ENCODE measurements around the gene KCNJ6. TPM values are rescaled to one million over a fixed set of nuclear protein-coding genes. Genes with fewer than 3 reads are reported as not detected.

The KCNJ6 gene
- total RNA-seq, 1 experiment from 2014 or later: 0.05 TPM

GRCh38 chr21:37796011-37796410 lies 120.2 kb downstream of the KCNJ6 start:
- H3K27me3 Mint-ChIP-seq (ENCODE audit: unreplicated experiment): peaks cover 52% of the 10 kb centered on the region
- no peaks in the 10 kb centered on the region for H3K9me3 Mint-ChIP-seq (ENCODE audit: low read depth, unreplicated experiment)
- H3K4me1 Mint-ChIP-seq (ENCODE audit: low read depth, unreplicated experiment): no peaks in the 10 kb centered on the region
- TF ChIP-seq, protein P1, sequence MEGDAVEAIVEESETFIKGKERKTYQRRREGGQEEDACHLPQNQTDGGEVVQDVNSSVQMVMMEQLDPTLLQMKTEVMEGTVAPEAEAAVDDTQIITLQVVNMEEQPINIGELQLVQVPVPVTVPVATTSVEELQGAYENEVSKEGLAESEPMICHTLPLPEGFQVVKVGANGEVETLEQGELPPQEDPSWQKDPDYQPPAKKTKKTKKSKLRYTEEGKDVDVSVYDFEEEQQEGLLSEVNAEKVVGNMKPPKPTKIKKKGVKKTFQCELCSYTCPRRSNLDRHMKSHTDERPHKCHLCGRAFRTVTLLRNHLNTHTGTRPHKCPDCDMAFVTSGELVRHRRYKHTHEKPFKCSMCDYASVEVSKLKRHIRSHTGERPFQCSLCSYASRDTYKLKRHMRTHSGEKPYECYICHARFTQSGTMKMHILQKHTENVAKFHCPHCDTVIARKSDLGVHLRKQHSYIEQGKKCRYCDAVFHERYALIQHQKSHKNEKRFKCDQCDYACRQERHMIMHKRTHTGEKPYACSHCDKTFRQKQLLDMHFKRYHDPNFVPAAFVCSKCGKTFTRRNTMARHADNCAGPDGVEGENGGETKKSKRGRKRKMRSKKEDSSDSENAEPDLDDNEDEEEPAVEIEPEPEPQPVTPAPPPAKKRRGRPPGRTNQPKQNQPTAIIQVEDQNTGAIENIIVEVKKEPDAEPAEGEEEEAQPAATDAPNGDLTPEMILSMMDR (IDR thresholded peaks at IDR 0.05; ENCODE audit: unreplicated experiment): no peak
- CTCF ChIA-PET: no interaction called here
- H3K4me3 Mint-ChIP-seq (ENCODE audit: low read depth, unreplicated experiment): no peak overlapping the region
- intact Hi-C loops (cut with micrococcal nuclease; ENCODE audit: unreplicated experiment): no loop called here
- DNase-seq: no peak
- BruUV-seq (replicated peaks): no TSS peak
- H3K36me3 Mint-ChIP-seq (ENCODE audit: insufficient read depth, unreplicated experiment): no peaks in the 10 kb centered on the region
- no peak overlapping the region for H3K27ac Mint-ChIP-seq (ENCODE audit: unreplicated experiment)

DNA sequence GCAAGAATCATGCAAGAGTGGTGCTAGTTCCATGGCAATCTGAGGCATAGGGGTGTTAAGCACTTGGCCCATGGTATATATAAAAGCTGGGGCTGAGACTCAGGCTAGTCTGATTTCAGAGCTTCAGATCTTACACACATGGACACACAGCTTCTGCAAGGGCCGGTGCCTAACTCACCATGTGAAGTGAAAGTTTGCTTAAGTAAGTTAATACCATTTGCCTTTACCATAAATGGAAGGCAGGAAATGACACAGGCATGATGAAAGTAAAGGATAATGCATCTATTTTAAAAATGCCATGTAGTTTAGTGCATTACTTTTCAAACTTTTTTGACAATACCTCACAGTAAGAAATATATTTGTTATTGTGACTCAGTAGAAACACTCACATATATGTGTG lies 122.6 kb downstream of the KCNJ6 start:
- no TSS peak for BruUV-seq (replicated peaks)
- Mint-ChIP-seq H3K36me3 (ENCODE audit: insufficient read depth, unreplicated experiment) (no peaks in the 10 kb centered on the region), H3K27ac (ENCODE audit: unreplicated experiment) (no peak overlapping the region), H3K27me3 (ENCODE audit: unreplicated experiment) (peaks cover 52% of the 10 kb centered on the region), H3K9me3 (ENCODE audit: low read depth, unreplicated experiment) (no peaks in the 10 kb centered on the region), H3K4me3 (ENCODE audit: low read depth, unreplicated experiment) (no peak overlapping the region), H3K4me1 (ENCODE audit: low read depth, unreplicated experiment) (no peaks in the 10 kb centered on the region)
- DNase-seq: no peak
- TF ChIP-seq, protein P1 (IDR thresholded peaks at IDR 0.05; ENCODE audit: unreplicated experiment): no peak
- intact Hi-C loops (cut with micrococcal nuclease; ENCODE audit: unreplicated experiment): no loop called here
- CTCF ChIA-PET: no interaction called here

DNA sequence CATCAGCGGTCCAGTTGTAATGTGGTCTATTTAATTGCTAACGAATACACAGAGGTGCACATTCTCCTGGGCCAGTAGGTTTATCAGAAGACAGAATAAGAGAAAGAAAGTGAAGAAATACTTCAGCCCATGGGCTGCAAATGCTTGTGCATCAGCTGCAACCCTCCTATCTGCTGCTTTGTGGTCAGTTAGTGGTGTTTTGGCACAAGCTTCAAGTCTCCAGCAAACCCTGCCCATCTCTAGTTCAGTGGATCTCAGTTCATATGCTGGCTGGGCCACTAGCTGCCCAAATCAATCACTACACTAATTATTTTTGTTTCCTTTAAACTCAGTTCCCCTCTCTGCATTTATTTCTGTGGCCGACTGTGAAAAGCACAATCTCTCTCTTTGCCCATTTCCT lies 124.2 kb downstream of the KCNJ6 start:
- no peak overlapping the region for H3K27ac Mint-ChIP-seq (ENCODE audit: unreplicated experiment)
- H3K9me3 Mint-ChIP-seq (ENCODE audit: low read depth, unreplicated experiment): no peaks in the 10 kb centered on the region
- TF ChIP-seq, protein P1 (IDR thresholded peaks at IDR 0.05; ENCODE audit: unreplicated experiment): no peak
- no peaks in the 10 kb centered on the region for H3K4me1 Mint-ChIP-seq (ENCODE audit: low read depth, unreplicated experiment)
- intact Hi-C loops (cut with micrococcal nuclease; ENCODE audit: unreplicated experiment): no loop called here
- BruUV-seq (replicated peaks): no TSS peak
- DNase-seq: no peak
- peaks cover 45% of the 10 kb centered on the region for H3K27me3 Mint-ChIP-seq (ENCODE audit: unreplicated experiment)
- H3K4me3 Mint-ChIP-seq (ENCODE audit: low read depth, unreplicated experiment): no peak overlapping the region
- H3K36me3 Mint-ChIP-seq (ENCODE audit: insufficient read depth, unreplicated experiment): no peaks in the 10 kb centered on the region
- CTCF ChIA-PET: no interaction called here

DNA sequence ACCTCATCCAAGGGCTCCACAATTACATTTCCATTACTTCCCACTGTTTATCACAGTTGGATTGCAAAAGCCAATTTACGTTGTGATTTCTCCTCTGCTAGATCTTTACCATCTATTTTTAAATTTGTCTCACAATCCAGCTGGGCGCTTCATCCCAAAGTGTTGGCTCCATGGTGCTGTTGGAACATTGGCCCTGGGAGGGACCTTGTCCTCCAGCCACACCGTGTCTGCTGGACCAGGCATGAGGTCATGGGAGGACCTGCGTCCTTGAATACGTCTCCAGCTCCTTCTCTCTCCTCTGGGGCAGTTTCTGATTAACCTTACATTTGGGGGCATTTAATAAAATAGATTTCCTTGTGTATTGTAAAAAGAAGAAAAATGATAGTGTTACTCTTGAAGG lies 125.4 kb downstream of the KCNJ6 start:
- H3K4me3 Mint-ChIP-seq (ENCODE audit: low read depth, unreplicated experiment): no peak overlapping the region
- H3K27me3 Mint-ChIP-seq (ENCODE audit: unreplicated experiment): peaks cover 45% of the 10 kb centered on the region
- H3K9me3 Mint-ChIP-seq (ENCODE audit: low read depth, unreplicated experiment): no peaks in the 10 kb centered on the region
- CTCF ChIA-PET: no interaction called here
- DNase-seq: no peak
- BruUV-seq (replicated peaks): no TSS peak
- TF ChIP-seq, protein P1 (IDR thresholded peaks at IDR 0.05; ENCODE audit: unreplicated experiment): no peak
- H3K27ac Mint-ChIP-seq (ENCODE audit: unreplicated experiment): no peak overlapping the region
- H3K4me1 Mint-ChIP-seq (ENCODE audit: low read depth, unreplicated experiment): no peaks in the 10 kb centered on the region
- intact Hi-C loops (cut with micrococcal nuclease; ENCODE audit: unreplicated experiment): no loop called here
- no peaks in the 10 kb centered on the region for H3K36me3 Mint-ChIP-seq (ENCODE audit: insufficient read depth, unreplicated experiment)

DNA sequence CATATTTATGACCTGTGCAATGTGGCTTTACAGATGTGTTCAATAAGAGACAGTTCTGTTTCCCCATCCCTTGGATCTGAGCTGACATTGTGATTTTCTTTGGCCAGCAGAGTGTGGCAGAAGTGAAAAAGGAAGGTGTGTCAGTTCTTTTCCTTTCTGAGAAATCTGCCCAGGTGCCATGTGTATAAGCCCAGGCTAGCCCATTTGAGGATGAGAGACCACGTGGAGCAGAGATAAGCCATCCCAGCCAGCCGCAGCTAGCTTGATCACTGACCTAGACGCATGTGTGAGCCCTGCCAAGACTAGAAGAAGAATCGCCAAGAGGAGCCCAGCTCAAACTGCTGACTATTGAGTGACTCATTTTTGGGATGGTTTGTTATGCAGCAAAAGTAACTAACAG lies 127.8 kb downstream of the KCNJ6 start:
- intact Hi-C loops (cut with micrococcal nuclease; ENCODE audit: unreplicated experiment): no loop called here
- Mint-ChIP-seq H3K36me3 (ENCODE audit: insufficient read depth, unreplicated experiment) (no peaks in the 10 kb centered on the region), H3K4me3 (ENCODE audit: low read depth, unreplicated experiment) (no peak overlapping the region), H3K4me1 (ENCODE audit: low read depth, unreplicated experiment) (no peaks in the 10 kb centered on the region), H3K27me3 (ENCODE audit: unreplicated experiment) (peaks cover 57% of the 10 kb centered on the region), H3K27ac (ENCODE audit: unreplicated experiment) (no peak overlapping the region), H3K9me3 (ENCODE audit: low read depth, unreplicated experiment) (no peaks in the 10 kb centered on the region)
- CTCF ChIA-PET: no interaction called here
- TF ChIP-seq, protein P1 (IDR thresholded peaks at IDR 0.05; ENCODE audit: unreplicated experiment): no peak
- DNase-seq: no peak
- BruUV-seq (replicated peaks): no TSS peak
